IMR-90 (cell line): ENCODE measurements around the gene VSIR. TPM values are rescaled to one million over a fixed set of nuclear protein-coding genes. Genes with fewer than 3 reads are reported as not detected.

Experiments used
- ATAC-seq: fragments of 200-7000 bp; cut with Tn5 transposase; 2 replicates; pipeline ENCODE4 v1.9.1; 2020; ENCODE audit warnings: low read depth, mild to moderate bottlenecking, moderate library complexity
- BruUV-seq: library from RNA; stranded (reverse); fragments of 400-500 nt; replicated peaks from 2 replicates; lab custom pipeline; 2021; lab: Mats Ljungman, UMichigan
- CTCF ChIA-PET: fragments of 300-600 bp; formaldehyde crosslinking; extraction: SDS; loops from one replicate; lab custom pipeline; 2021; ENCODE audit warnings: antibody characterized with exemption; lab: Yijun Ruan, JAX
- POLR2A ChIA-PET: fragments of 300-600 bp; sonication (Branson Sonifier 250); formaldehyde crosslinking; loops from one replicate; lab custom pipeline; 2022; ENCODE audit warnings: antibody characterized with exemption; ENCODE audit not compliant: unreplicated experiment; lab: Charles Lee
- DNase-seq: peaks from one replicate; pipeline ENCODE4 v3.0.0; 2013
- H2AFZ ChIP-seq: replicated peaks from 2 replicates; pipeline ENCODE3; 2013; ENCODE audit warnings: low read length, mild to moderate bottlenecking; ENCODE audit not compliant: poor library complexity
- H2AK5ac ChIP-seq: 2 replicates; pipeline ENCODE4 v1.6.1; 2013; ENCODE audit warnings: low read depth, low read length, inconsistent platforms
- H2AK9ac ChIP-seq: replicated peaks from 2 replicates; pipeline ENCODE3; 2013; ENCODE audit warnings: mild to moderate bottlenecking, low read depth, low read length, moderate library complexity; ENCODE audit not compliant: poor library complexity
- H2BK120ac ChIP-seq: 2 replicates; pipeline ENCODE4 v1.6.1; 2013; ENCODE audit warnings: low read depth, low read length, inconsistent platforms
- H2BK15ac ChIP-seq: 3 replicates; pipeline ENCODE4 v1.6.1; 2013; ENCODE audit warnings: low read depth, low read length, inconsistent platforms
- H2BK20ac ChIP-seq: 2 replicates; pipeline ENCODE4 v1.6.1; 2013; ENCODE audit warnings: low read depth, mild to moderate bottlenecking, inconsistent platforms, low read length, moderate library complexity
- H2BK5ac ChIP-seq: 2 replicates; pipeline ENCODE4 v1.6.1; 2013; ENCODE audit warnings: mild to moderate bottlenecking, low read depth, low read length, inconsistent platforms; ENCODE audit not compliant: poor library complexity, severe bottlenecking
- H3K14ac ChIP-seq: replicated peaks from 2 replicates; pipeline ENCODE4 v1.6.1; 2013; ENCODE audit warnings: low read depth, low read length, inconsistent platforms
- H3K18ac ChIP-seq: 2 replicates; pipeline ENCODE4 v1.6.1; 2013; ENCODE audit warnings: low read depth, low read length, control low read depth
- H3K23ac ChIP-seq: 2 replicates; pipeline ENCODE4 v1.6.1; 2013; ENCODE audit warnings: low read depth, low read length, inconsistent platforms
- H3K27ac ChIP-seq: 2 replicates; pipeline ENCODE4 v1.5.1; 2013; ENCODE audit warnings: mild to moderate bottlenecking, control low read depth, low read length; ENCODE audit not compliant: insufficient read depth
- H3K27me3 ChIP-seq: 2 replicates; pipeline ENCODE4 v1.6.1; 2013; ENCODE audit warnings: low read length; ENCODE audit not compliant: control insufficient read depth, insufficient read depth
- H3K36me3 ChIP-seq: 2 replicates; pipeline ENCODE4 v1.6.1; 2013; ENCODE audit warnings: low read length, mixed read lengths; ENCODE audit not compliant: control insufficient read depth, insufficient read depth
- H3K4ac ChIP-seq: 2 replicates; pipeline ENCODE4 v1.6.1; 2013; ENCODE audit warnings: low read depth, low read length, inconsistent platforms
- H3K4me1 ChIP-seq: 2 replicates; pipeline ENCODE4 v1.6.1; 2013; ENCODE audit warnings: low read length, mixed read lengths; ENCODE audit not compliant: control insufficient read depth, insufficient read depth
- H3K4me2 ChIP-seq: 2 replicates; pipeline ENCODE4 v1.6.1; 2013; ENCODE audit warnings: low read depth, mild to moderate bottlenecking, control low read depth, low read length, moderate library complexity
- H3K4me3 ChIP-seq: 2 replicates; pipeline ENCODE4 v1.5.1; 2013; ENCODE audit warnings: low read depth, mild to moderate bottlenecking, control low read depth, low read length, moderate library complexity; ENCODE audit not compliant: insufficient read depth
- H3K56ac ChIP-seq: 2 replicates; pipeline ENCODE4 v1.6.1; 2013; ENCODE audit warnings: low read length, inconsistent platforms; ENCODE audit not compliant: insufficient read depth; ENCODE audit errors: extremely low read depth
- H3K79me1 ChIP-seq, 2 experiments: 2 replicates each; pipeline ENCODE4 v1.6.1; 2013; ENCODE audit warnings: low read length in 2 of 2, inconsistent platforms in 1 of 2, low read depth in 1 of 2
- H3K9ac ChIP-seq: 2 replicates; pipeline ENCODE4 v1.6.1; 2013; ENCODE audit warnings: low read depth, low read length, control low read depth
- H3K9me1 ChIP-seq: 2 replicates; pipeline ENCODE4 v1.6.1; 2013; ENCODE audit warnings: low read length, inconsistent platforms; ENCODE audit not compliant: insufficient read depth
- H3K9me3 ChIP-seq: 2 replicates; pipeline ENCODE4 v1.6.1; 2013; ENCODE audit warnings: low read length; ENCODE audit not compliant: control insufficient read depth, insufficient read depth
- H4K20me1 ChIP-seq: 2 replicates; pipeline ENCODE4 v1.6.1; 2013; ENCODE audit warnings: low read length, inconsistent platforms; ENCODE audit not compliant: insufficient read depth
- H4K5ac ChIP-seq: 2 replicates; pipeline ENCODE4 v1.6.1; 2013; ENCODE audit warnings: mild to moderate bottlenecking, low read depth, low read length, control low read depth
- H4K8ac ChIP-seq, 2 experiments: 2 replicates each; pipeline ENCODE4 v1.6.1; 2013; ENCODE audit warnings: low read depth in 2 of 2, low read length in 2 of 2, control low read depth in 1 of 2, inconsistent platforms in 1 of 2
- H4K91ac ChIP-seq: 2 replicates; pipeline ENCODE4 v1.6.1; 2013; ENCODE audit warnings: low read depth, low read length, inconsistent platforms; ENCODE audit not compliant: insufficient read depth
- BHLHE40 ChIP-seq: fragments of 150-350 bp; IDR thresholded peaks from 2 replicates; pipeline ENCODE4 v1.6.1; 2016; ENCODE audit warnings: mild to moderate bottlenecking, low read depth, low read length
- CEBPB ChIP-seq: IDR thresholded peaks from 2 replicates; pipeline ENCODE4 v1.6.1; 2012; ENCODE audit warnings: low read depth, low read length, improper control_type of control experiment
- CHD1 ChIP-seq: IDR thresholded peaks from 2 replicates; pipeline ENCODE4 v1.6.1; 2012; ENCODE audit warnings: low read depth, low read length, improper control_type of control experiment
- CTCF ChIP-seq: conservative IDR thresholded peaks from 2 replicates; pipeline ENCODE4 v1.5.1; 2012; ENCODE audit warnings: mild to moderate bottlenecking, low read depth, low read length, improper control_type of control experiment
- ELK1 ChIP-seq: fragments of 150-350 bp; IDR thresholded peaks from 2 replicates; pipeline ENCODE4 v1.6.1; 2016; ENCODE audit warnings: low read depth, mild to moderate bottlenecking, low read length, moderate library complexity, borderline replicate concordance
- FOS ChIP-seq: fragments of 150-350 bp; IDR thresholded peaks from 2 replicates; pipeline ENCODE4 v1.6.1; 2016; ENCODE audit warnings: low read depth, low read length
- MAFK ChIP-seq: IDR thresholded peaks from 2 replicates; pipeline ENCODE4 v1.6.1; 2012; ENCODE audit warnings: low read depth, low read length, improper control_type of control experiment
- MAZ ChIP-seq: IDR thresholded peaks from 2 replicates; pipeline ENCODE4 v1.6.1; 2012; ENCODE audit warnings: low read depth, mild to moderate bottlenecking, low read length, improper control_type of control experiment, moderate library complexity, borderline replicate concordance
- MXI1 ChIP-seq: IDR thresholded peaks from 2 replicates; pipeline ENCODE4 v1.6.1; 2012; ENCODE audit warnings: low read depth, mild to moderate bottlenecking, low read length, moderate library complexity, borderline replicate concordance
- NFE2L2 ChIP-seq: fragments of 150-350 bp; IDR thresholded peaks from 2 replicates; pipeline ENCODE4 v1.6.1; 2016; ENCODE audit warnings: low read depth, mild to moderate bottlenecking, low read length
- POLR2A ChIP-seq: IDR thresholded peaks from 2 replicates; pipeline ENCODE4 v1.6.1; 2012; ENCODE audit warnings: mild to moderate bottlenecking, low read depth, low read length
- RAD21 ChIP-seq: IDR thresholded peaks from 2 replicates; pipeline ENCODE4 v1.6.1; 2012; ENCODE audit warnings: low read length, improper control_type of control experiment
- RCOR1 ChIP-seq: IDR thresholded peaks from 2 replicates; pipeline ENCODE4 v1.6.1; 2012; ENCODE audit warnings: mild to moderate bottlenecking, low read length, improper control_type of control experiment; ENCODE audit not compliant: insufficient replicate concordance
- SMC3 ChIP-seq: fragments of 150-350 bp; IDR thresholded peaks from 2 replicates; pipeline ENCODE4 v1.6.1; 2016; ENCODE audit warnings: low read depth, mild to moderate bottlenecking, antibody characterized with exemption, low read length, moderate library complexity
- WGBS, 2 experiments: methylation state at CpG; one replicate each; pipeline versions ENCODE4 v1.1.5 to v1.1.7; 2013; ENCODE audit warnings: missing lambda C conversion rate in 2 of 2; ENCODE audit not compliant: insufficient read length in 1 of 2; ENCODE audit errors: extremely low coverage in 2 of 2; 5-methylcytosine and 5-hydroxymethylcytosine counted together
- dilution Hi-C: fragments of 300-500 bp; cut with HindIII; formaldehyde crosslinking; loops from one replicate; pipeline ENCODE4 v1.14.3; 2018; ENCODE audit warnings: low sequenced_read_pairs; ENCODE audit not compliant: unreplicated experiment
- in situ Hi-C: fragments of 300-500 bp; cut with MboI; formaldehyde crosslinking; loops from 3 replicates; pipeline ENCODE4 v1.14.3; 2019; ENCODE audit warnings: low sequenced_read_pairs, inconsistent platforms, mixed read lengths
- intact Hi-C: fragments of 100-400 bp; cut with micrococcal nuclease; formaldehyde crosslinking; loops from 2 replicates; pipeline ENCODE4 v1.10.0; 2022
- polyA plus RNA-seq, 3 experiments: library from polyadenylated mRNA; depleted of rRNA; stranded (reverse); fragments of >200 nt; gene quantifications; 2 replicates each; pipeline ENCODE4 v1.2.3, GENCODE V29; 2012; ENCODE audit warnings: low replicate concordance in 1 of 3
- total RNA-seq: library from RNA; depleted of rRNA; stranded (reverse); fragments of >200 nt; gene quantifications from 2 replicates; pipeline ENCODE4 v1.2.3, GENCODE V29; 2012
- TF ChIP-seq, protein P1 (sequence below): fragments of 150-350 bp; IDR thresholded peaks from 2 replicates; pipeline ENCODE4 v1.6.1; 2017; ENCODE audit warnings: mild to moderate bottlenecking, antibody characterized with exemption, low read length, low read depth

The VSIR gene
- total and polyA plus RNA-seq, 2 of the 4 experiments (the other 2 are of a cell fraction) = 5.0 to 23.8 TPM

DNA sequence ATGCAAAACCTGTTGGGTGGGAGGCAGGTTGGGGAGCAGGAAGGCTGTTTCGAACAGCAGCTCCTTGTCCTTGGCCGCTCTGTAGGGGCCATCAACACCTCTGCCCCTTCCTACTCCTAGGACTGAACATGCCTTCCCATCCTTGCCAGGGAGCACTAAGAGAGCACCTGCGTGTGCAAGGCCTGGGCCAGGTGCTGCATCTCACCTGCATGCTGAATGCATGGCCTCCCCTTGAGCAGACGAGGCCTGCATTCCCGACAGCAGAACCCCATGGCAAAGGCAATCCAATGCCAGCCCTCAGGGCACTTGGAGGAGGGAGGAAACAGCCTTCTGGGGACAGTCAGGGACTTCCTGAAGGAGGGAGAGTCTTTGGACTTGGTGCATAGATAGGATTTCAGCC, 11.0 kb downstream of the VSIR start:
- 0 out of 2 replicates have a peak overlapping the region, but pooled peaks have one; percentile 62 for H2BK20ac ChIP-seq
- 0 out of 3 replicates have a peak overlapping the region, but pooled peaks have one; percentile 23 for H2BK15ac ChIP-seq
- no peak overlapping the region for H4K8ac ChIP-seq
- no peak overlapping the region for H3K14ac ChIP-seq
- H3K79me1 ChIP-seq = no peaks in the 10 kb centered on the region; a peak in 1 of 4 replicates
- BruUV-seq = no TSS peak
- POLR2A ChIA-PET = no interaction called here
- no peak overlapping the region for H3K27ac ChIP-seq
- H3K9ac ChIP-seq = no peak overlapping the region
- no peaks in the 10 kb centered on the region for H3K9me3 ChIP-seq
- no peak overlapping the region for H4K5ac ChIP-seq
- whole genome bisulfite sequencing, 2 experiments = 100% methylated on average over 2 of the region's 5 CpGs; no CpG with 5 or more reads in 1 of the 2 experiments
- H3K27me3 ChIP-seq = no peaks in the 10 kb centered on the region
- H3K36me3 ChIP-seq = peaks cover 8% of the 10 kb centered on the region; the same call in 1 of the 2 replicates
- no peak overlapping the region for H3K56ac ChIP-seq
- DNase-seq = no peak
- H2BK5ac ChIP-seq = no peak overlapping the region
- peak overlapping the region; percentile 26 for H2AFZ ChIP-seq
- peak overlapping the region; percentile 48; the same call in 1 of the 2 replicates for H3K4ac ChIP-seq
- peaks cover 22% of the 10 kb centered on the region for H3K9me1 ChIP-seq
- no peaks in the 10 kb centered on the region for H4K20me1 ChIP-seq
- TF ChIP-seq MAZ = no peak
- no peak for TF ChIP-seq CHD1
- no peak for TF ChIP-seq ELK1
- no peak for TF ChIP-seq CTCF
- no peak for TF ChIP-seq SMC3
- TF ChIP-seq RAD21 = no peak
- no peak for TF ChIP-seq CEBPB
- TF ChIP-seq NFE2L2 = no peak
- TF ChIP-seq, protein P1, sequence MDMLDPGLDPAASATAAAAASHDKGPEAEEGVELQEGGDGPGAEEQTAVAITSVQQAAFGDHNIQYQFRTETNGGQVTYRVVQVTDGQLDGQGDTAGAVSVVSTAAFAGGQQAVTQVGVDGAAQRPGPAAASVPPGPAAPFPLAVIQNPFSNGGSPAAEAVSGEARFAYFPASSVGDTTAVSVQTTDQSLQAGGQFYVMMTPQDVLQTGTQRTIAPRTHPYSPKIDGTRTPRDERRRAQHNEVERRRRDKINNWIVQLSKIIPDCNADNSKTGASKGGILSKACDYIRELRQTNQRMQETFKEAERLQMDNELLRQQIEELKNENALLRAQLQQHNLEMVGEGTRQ = no peak
- no peak for TF ChIP-seq RCOR1
- TF ChIP-seq MXI1 = no peak
- TF ChIP-seq MAFK = no peak
- TF ChIP-seq BHLHE40 = no peak
- TF ChIP-seq POLR2A = no peak
- no peak for TF ChIP-seq FOS
- intact Hi-C loops = no loop called here
- H3K4me1 ChIP-seq = peaks cover 38% of the 10 kb centered on the region
- H3K4me2 ChIP-seq = no peak overlapping the region
- CTCF ChIA-PET = no interaction called here
- no peak for ATAC-seq
- H3K18ac ChIP-seq = no peak overlapping the region
- H3K4me3 ChIP-seq = no peak overlapping the region
- H2AK5ac ChIP-seq = peak overlapping the region; percentile 28; the same call in 1 of the 2 replicates
- H2AK9ac ChIP-seq = no peak overlapping the region
- dilution Hi-C loops = no loop called here
- in situ Hi-C loops = no loop called here
- H3K23ac ChIP-seq = no peak overlapping the region
- H4K91ac ChIP-seq = peak overlapping the region; percentile 1; the same call in 1 of the 2 replicates
- H2BK120ac ChIP-seq = peak overlapping the region; percentile 8; the same call in 1 of the 2 replicates
